GM04504 (cell line): ENCODE results near the gene ART4.

Experiments
- DNase-seq: peaks from one replicate; pipeline ENCODE4 v3.0.0-alpha.2; 2012; ENCODE audit warnings: low read depth

Gene ART4

GRCh38 chr12:14850929-14851663, 7.8 kb upstream of the ART4 start:
- DNase-seq: no peak

- DNase-seq: no peak
Observed at GRCh38 chr12:14849661-14850060, 6.3 kb upstream of the ART4 start.

GRCh38 chr12:14846876-14847580, 3.7 kb upstream of the ART4 start:
- no peak for DNase-seq

- DNase-seq: no peak
Observed at GRCh38 chr12:14846042-14846587, 2.8 kb upstream of the ART4 start.

GRCh38 chr12:14845350-14845750, 2.0 kb upstream of the ART4 start:
- no peak for DNase-seq

- no peak for DNase-seq
Observed at GRCh38 chr12:14844401-14844800, 1.1 kb upstream of the ART4 start.

GRCh38 chr12:14842315-14842714, 1.0 kb downstream of the ART4 start:
- DNase-seq: no peak

- no peak for DNase-seq
Observed at GRCh38 chr12:14841761-14842160, 1.6 kb downstream of the ART4 start.

GRCh38 chr12:14840616-14841015, 2.7 kb downstream of the ART4 start:
- DNase-seq: no peak

- no peak for DNase-seq
Observed at GRCh38 chr12:14839262-14839661, 4.1 kb downstream of the ART4 start.

GRCh38 chr12:14836336-14837210, 6.8 kb downstream of the ART4 start:
- DNase-seq: no peak

GRCh38 chr12:14834509-14834908, 8.8 kb downstream of the ART4 start:
- no peak for DNase-seq

GRCh38 chr12:14833952-14834351, 9.4 kb downstream of the ART4 start:
- no peak for DNase-seq

- DNase-seq: no peak
Observed at GRCh38 chr12:14833336-14833735, 10.0 kb downstream of the ART4 start.

- no peak for DNase-seq
Observed at GRCh38 chr12:14828892-14829291, 14.4 kb downstream of the ART4 start.

- DNase-seq: no peak
Observed at GRCh38 chr12:14827043-14827442, 16.3 kb downstream of the ART4 start.

- no peak for DNase-seq
Observed at GRCh38 chr12:14826491-14826890, 16.8 kb downstream of the ART4 start.

- DNase-seq: no peak
Observed at GRCh38 chr12:14825256-14825655, 18.1 kb downstream of the ART4 start.

GRCh38 chr12:14824012-14824634, 19.2 kb downstream of the ART4 start:
- DNase-seq: no peak

- DNase-seq: no peak
Observed at GRCh38 chr12:14814014-14814413, 29.3 kb downstream of the ART4 start, which contains the start of gene SMCO3. Gene SMCO3 (minus strand): TSS chr12:14814182. CDS start chr12:14806680, 7,502 bp downstream.

- no peak for DNase-seq
Observed at GRCh38 chr12:14811486-14811885, 31.8 kb downstream of the ART4 start.

- DNase-seq: no peak
Observed at GRCh38 chr12:14810953-14811483, 32.3 kb downstream of the ART4 start.
